HepG2 (cell line): ENCODE measurements around the gene TSTD2.

Experiments
- HCFC1 ChIP-seq: fragments of 150-350 bp; IDR thresholded peaks from 2 replicates; pipeline ENCODE4 v1.6.1; 2014; ENCODE audit warnings: low read depth, low read length
- HNRNPH1 ChIP-seq: fragments of 200-400 bp; formaldehyde crosslinking; optimal IDR thresholded peaks from 2 replicates; pipeline ENCODE3; 2017; ENCODE audit warnings: mild to moderate bottlenecking, low read depth, low read length
- IKZF1 ChIP-seq: fragments of 450-650 bp; IDR thresholded peaks from 2 replicates; pipeline ENCODE4 v1.7.1; 2016
- MAFK ChIP-seq, 2 experiments: IDR thresholded peaks in 1 of 2; conservative IDR thresholded peaks in 1 of 2; 2 replicates each; pipeline ENCODE4 v1.6.1; 2011; ENCODE audit warnings: improper control_type of control experiment in 2 of 2, low read length in 2 of 2
- NFYB ChIP-seq: sonication (generic); formaldehyde crosslinking; IDR thresholded peaks from 2 replicates; pipeline ENCODE4 v1.4.0; 2020; ENCODE audit warnings: missing genetic modification reagents
- POGZ ChIP-seq: sonication (generic); formaldehyde crosslinking; IDR thresholded peaks from 2 replicates; pipeline ENCODE4 v1.4.0; 2020; ENCODE audit warnings: mild to moderate bottlenecking, missing genetic modification reagents
- ZBTB33 ChIP-seq: sonication (generic); formaldehyde crosslinking; IDR thresholded peaks from 2 replicates; pipeline ENCODE4 v1.4.0; 2020; ENCODE audit warnings: missing genetic modification reagents
- ZNF20 ChIP-seq: sonication (generic); formaldehyde crosslinking; IDR thresholded peaks from 2 replicates; pipeline ENCODE4 v1.4.0; 2020; ENCODE audit warnings: mild to moderate bottlenecking, moderate library complexity, missing genetic modification reagents
- ZNF570 ChIP-seq: sonication (generic); formaldehyde crosslinking; IDR thresholded peaks from 2 replicates; pipeline ENCODE4 v1.4.0; 2020; ENCODE audit warnings: mild to moderate bottlenecking, missing genetic modification reagents, borderline replicate concordance
- ZNF792 ChIP-seq: IDR thresholded peaks from 2 replicates; pipeline ENCODE4 v1.6.1; 2016
- TF ChIP-seq, protein P1 (sequence below): IDR thresholded peaks from 2 replicates; pipeline ENCODE4 v1.6.1; 2012; ENCODE audit warnings: inconsistent platforms
- TF ChIP-seq, protein P2 (sequence below): sonication (generic); formaldehyde crosslinking; IDR thresholded peaks from 2 replicates; pipeline ENCODE4 v1.5.0; 2020; ENCODE audit warnings: mild to moderate bottlenecking, missing genetic modification reagents, moderate library complexity

DNA sequence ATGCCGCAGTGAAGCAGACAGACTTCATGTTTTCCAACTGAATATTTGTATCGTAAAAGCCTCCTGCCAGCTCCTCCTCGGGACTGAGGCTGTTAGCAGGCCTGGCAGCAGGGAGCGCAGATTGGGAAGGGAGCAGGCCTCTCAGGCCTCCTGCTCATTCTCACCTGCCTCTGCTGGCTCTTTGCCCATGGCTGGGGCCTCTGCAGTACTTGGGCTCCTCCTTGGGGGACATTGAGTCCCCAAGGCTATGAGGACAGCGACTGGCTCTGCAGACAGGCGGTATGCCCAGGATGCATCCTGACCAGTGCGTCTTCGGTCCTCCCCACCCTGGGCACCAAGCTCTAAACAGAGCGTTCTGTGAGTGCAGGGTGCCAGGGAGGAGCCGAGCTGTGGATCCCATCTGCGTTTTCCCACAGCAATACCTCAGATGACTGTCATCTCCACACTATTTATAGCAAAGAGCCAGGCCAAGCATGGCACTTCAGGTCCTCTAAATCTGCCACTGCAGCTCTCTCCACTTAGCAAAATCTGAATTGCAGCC, 38.7 kb downstream of the TSTD2 start:
- TF ChIP-seq, protein P1, sequence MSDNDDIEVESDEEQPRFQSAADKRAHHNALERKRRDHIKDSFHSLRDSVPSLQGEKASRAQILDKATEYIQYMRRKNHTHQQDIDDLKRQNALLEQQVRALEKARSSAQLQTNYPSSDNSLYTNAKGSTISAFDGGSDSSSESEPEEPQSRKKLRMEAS: no peak
- TF ChIP-seq ZBTB33 (CRISPR knock-in tag) (no peak), IKZF1 (no peak), ZNF570 (CRISPR knock-in tag) (no peak), ZNF792 (no peak), POGZ (no peak), MAFK (conservative IDR thresholded peaks at IDR 0.05 in 1 of 2, IDR thresholded peaks at IDR 0.05 in 1 of 2; ENCODE audit: low read length in 2 of 2) (no peak), HCFC1 (no peak), ZNF20 (CRISPR knock-in tag) (no peak), NFYB (no peak), HNRNPH1 (no peak)
- TF ChIP-seq, protein P2, sequence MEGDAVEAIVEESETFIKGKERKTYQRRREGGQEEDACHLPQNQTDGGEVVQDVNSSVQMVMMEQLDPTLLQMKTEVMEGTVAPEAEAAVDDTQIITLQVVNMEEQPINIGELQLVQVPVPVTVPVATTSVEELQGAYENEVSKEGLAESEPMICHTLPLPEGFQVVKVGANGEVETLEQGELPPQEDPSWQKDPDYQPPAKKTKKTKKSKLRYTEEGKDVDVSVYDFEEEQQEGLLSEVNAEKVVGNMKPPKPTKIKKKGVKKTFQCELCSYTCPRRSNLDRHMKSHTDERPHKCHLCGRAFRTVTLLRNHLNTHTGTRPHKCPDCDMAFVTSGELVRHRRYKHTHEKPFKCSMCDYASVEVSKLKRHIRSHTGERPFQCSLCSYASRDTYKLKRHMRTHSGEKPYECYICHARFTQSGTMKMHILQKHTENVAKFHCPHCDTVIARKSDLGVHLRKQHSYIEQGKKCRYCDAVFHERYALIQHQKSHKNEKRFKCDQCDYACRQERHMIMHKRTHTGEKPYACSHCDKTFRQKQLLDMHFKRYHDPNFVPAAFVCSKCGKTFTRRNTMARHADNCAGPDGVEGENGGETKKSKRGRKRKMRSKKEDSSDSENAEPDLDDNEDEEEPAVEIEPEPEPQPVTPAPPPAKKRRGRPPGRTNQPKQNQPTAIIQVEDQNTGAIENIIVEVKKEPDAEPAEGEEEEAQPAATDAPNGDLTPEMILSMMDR: no peak
